Stimulated activated CD8-positive, alpha-beta memory T cell treated with anti-CD3 and anti-CD28 coated beads, Interleukin-2, amount 100 ng/mL, for 48 hours (primary cell): ENCODE data around the gene KDM4D.
"Not testable (repeated sequence)": the region's sequence is repeated elsewhere in the genome, so short reads cannot be mapped to it uniquely, and the experiment has no call there.

Experiments used
- DNase-seq, 2 donors: peaks; one replicate each; pipeline ENCODE4 v3.0.0-alpha.2; 2020; ENCODE audit warnings: low read depth in 2 of 2

The KDM4D gene

DNA sequence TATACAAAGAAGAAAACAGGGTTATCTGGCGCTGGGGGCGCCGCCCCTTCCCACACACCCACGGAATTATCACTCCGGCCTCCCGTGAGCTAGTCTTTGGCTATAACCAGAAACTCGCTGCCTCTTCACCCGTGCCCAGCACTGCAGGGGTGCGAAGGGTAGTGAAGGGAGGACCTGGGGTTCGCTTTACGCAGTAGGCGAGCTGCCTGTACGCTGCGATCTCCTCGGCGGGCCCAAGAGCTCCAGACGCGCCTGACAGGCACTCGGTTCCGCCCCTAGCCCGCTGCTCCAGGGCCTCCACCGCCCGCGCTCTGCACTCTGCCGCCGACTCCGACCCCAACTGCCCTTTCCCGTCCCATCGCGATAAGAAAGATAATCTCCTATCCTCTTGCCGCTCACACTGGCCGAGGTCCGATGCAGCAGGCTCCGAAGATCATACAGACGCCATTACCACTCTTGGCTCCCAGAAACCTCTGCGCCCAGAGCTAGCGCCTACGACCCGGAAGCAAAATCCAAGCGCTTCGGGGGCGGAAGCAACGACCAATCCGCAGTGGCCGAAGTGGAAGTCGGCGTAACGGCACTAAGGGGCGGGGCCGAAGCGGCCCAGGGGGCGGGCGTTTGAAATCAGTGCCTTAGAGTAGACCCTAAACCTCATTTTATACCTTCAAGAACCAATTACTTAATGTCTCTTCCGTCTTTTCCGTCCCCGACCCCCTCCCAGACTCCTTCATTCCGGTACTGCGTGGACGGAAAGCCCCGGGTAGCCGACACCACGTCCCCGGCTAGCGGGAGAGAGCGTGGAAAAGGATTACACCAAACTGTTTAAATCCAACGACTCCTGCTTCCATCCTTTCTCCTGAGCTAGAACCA, at the start of gene KDM4D, which contains the start of gene CWC15:
KDM4D (plus strand) TSS at position 611 of the 870 bp plus-strand sequence. CDS start 23,664 bp downstream, outside the sequence.
CWC15 (minus strand) TSS at position 458 of the 870 bp plus-strand sequence. CDS start 1,371 bp downstream, outside the sequence.
- peak; percentile 81 to 91 for DNase-seq

DNA sequence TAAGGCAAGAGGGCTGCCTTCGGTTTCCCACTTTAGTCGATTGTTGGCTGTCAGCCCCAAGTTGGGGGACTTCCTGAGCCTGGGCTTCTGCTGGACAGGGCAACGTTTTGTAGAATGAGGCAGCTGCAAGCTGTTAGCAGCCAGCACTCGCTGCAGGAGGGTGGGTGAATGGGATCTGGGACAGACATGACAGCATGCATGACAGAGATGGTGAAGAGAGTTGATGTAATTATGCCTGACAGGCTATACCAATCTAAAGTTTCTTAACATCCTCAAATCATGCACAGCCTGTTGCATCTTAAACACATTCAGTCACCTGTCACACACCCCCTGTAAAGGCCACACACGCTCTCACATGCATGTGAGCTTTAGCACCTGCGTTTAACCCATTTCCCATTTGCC, 49.3 kb upstream of the KDM4D start:
- DNase-seq, result no peak

DNA sequence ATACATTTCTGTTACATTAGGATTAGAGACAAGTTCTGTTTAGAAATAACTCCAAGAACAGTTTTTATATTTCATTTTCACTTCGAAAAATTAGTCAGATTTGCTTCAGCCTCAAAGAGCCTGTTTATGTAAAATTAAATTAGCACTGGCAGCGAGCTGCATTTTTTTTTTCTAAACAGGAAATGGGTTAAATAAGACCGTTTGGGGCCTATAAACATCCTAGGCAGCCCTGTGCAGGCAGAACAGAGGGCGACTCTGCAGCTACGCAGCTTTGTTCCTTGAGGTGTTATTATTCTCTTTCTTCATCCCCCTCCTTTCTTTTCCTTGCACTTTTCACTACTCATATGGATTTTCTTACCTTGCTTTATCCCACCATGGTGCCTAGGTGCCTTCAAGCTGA, 48.9 kb upstream of the KDM4D start:
- no peak for DNase-seq

DNA sequence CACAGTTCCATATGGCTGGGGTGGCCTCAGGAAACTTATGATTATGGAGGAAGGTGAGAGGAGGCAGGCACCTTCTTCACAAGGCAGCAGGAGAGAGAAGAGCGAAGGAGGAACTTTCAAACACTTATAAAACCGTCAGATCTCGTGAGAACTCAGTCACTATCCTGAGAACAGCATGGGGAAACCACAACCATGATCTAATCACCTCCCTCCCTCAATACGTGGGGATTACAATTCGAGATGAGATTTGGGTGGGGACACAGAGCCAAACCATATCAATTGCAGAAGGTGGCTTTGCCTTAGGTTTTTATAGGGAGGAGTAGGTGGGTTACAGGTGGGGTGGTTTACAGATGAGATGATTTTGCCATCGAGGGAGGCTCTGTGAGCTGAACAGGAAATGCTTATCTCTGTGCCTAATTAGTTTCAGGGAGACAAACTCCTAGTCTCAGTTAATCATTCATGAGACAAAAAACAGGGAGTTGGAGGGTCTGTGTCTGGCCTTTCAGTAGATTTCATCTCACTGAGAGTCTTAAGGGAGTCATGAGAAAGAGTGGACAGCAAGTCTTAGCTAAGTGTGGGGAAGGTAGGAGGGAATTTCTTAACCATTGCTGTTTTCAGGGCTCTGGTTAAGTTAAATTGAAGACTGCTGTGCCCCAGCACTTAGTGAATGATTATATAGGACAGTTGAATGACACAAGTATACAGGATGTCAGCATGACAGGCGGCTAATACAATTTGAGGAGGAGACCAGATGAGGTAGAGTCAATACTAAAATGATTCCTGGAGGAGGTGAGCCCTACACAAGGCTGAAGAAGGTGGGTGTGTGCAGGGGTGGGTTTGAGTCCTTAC, 47.9 kb upstream of the KDM4D start:
- DNase-seq, result no peak

DNA sequence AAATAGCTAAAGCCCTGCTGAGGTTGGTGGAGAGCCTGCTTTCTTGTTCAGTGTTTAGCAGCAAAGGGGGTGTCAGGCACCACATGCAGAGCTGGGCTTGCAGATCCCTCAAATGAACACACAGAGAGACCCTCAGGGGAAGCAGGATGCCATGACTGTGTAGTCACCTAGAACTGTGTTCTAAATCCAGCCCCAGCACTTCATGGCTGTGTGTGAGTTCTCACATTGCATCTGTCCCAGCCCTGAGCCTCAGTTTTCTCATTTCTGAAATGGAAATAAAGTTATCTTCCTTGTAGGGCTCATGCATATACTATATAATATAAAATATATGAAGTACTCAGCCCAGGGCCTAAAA, 47.3 kb upstream of the KDM4D start:
- no peak for DNase-seq

DNA sequence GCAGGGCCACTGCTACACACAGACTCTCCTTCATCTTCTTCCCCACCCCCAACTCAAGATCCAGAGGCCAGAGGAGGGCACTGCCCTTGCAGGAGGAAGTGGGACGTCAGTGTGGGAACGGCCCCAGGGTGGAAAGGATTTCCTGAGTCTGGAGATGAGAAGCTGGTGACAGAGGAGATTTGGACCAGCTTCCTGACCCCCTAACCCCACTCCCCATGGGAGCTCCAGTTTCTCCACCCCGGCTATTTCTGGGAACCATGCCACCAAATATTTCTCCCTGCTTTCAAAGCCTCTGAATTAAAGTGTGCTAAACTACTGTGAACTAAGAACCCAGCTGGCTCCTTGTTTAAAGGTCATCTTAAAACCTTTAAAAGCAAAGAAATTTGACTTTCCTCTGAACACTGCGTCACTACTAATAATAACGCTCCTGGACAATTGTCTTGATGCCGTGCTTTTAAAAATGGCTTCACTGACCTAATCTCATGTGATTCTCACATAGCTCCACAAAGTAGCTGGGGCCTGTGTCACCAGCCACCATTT, 46.7 kb upstream of the KDM4D start:
- no peak for DNase-seq

DNA sequence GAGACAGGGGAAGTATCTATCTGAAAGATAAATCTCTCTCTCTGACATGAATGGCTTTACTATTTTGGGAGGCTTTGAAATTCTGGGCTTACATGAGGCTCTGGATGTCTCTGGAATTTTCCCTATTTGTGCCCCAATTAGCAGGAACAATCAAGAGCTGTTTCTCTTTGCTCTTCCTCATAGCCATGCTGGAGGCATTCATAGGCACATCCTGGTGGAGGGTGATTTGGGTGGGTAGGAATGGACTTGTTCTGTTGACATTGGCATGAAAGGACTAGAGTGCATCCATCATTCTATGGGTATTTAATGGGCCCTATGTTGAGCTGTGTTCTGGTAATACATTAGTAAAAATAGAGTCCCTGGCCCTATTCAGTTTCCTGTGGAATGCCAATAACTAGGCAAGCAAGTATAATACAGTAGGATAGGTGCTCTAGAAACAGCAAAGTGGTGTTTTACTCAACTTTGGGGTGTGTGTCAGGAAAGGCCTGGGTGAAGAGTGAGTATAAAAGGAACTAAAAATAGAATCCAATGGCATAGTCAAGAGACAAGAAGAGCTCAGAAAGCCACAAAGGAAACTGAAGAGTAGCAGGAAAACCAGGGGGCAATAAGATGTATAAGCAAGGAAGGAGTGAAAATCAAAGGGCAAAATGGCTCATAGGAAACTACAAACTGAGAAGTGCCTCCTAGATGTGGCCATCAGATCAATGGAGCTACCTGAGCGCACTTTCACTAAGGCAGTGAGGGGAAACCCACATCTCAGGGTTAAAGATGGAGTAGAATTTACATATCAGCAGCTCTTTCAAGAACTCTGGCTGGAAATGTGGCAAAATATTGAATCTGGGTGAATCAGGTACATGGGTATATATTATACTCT, 45.2 kb upstream of the KDM4D start:
- no peak for DNase-seq

DNA sequence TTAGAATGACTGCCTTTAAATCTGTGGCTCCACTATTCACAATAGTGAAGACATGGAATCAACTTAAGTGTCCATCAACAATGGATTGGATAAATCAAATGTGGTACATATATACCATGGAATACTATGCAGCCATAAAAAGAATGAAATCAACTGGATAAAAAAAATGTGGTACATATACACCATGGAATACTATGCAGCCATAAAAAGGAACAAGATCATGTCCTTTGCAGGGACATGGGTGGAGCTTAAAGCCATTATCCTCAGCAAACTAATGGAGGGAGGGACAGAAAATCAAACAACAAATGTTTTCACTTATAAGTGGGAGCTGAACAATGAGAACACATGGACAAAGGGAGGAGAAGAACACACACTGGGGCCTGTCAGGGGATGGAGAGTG, 41.4 kb upstream of the KDM4D start:
- DNase-seq, result not testable (repeated sequence)

DNA sequence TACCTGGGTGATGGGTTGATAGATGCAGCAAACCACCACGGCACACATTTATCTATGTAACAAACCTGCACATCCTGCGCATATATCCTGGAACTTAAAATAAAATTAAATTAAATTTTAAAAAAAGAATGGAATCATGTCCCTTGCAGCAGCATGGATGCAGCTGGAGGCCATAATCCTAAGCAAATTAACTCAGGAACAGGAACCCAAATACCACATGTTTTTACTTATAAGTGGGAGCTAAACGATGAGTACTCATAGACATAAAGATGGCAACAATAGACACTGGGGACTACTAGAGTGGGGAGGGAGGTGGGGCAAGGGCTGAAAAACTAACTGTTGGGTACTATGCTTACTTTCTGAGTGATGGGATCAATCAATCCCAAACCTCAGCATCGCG, 41.0 kb upstream of the KDM4D start:
- DNase-seq, result no peak

DNA sequence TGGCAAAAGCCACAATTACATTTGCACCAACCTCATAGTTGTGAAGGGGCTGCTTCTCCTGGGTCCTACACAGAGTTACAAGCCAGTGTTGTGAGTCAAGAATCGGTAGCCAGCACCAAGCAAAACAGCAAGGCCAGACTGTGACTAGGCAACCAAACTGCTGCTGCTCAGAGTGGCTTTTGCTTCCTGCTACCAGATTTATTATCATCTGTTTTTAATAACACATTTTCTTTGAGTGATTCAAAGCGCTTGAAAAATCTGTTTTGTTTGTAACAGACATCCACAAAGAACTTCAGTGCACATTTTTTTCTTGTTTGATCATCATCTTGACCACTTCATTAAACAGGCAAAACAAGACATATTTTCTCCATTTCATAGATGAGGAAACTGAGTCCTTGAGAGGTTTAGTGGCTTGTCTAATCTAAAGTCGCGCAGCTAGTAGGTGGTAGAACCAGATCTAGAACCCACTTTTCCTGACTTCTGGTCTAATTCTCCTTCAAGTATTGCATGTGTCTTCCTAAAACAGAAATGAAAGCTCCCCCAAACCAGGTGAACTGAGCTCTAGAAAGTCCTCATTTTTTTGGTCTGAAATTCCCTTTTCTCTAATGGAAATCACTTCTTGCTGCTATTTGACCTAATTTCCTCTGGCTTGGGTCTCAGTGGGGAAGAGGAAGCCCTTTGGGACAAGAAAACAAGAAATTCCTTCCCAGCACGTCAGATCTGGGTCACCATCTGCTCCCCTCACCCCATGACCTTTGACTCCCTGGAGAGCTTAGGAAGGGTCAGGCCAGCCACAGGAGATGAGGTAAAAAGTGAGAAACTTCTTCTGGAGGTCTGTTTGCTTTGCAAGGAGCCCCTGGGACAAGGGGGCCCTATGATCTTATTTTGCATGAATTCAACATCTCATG, 40.0 kb upstream of the KDM4D start:
- no peak for DNase-seq

DNA sequence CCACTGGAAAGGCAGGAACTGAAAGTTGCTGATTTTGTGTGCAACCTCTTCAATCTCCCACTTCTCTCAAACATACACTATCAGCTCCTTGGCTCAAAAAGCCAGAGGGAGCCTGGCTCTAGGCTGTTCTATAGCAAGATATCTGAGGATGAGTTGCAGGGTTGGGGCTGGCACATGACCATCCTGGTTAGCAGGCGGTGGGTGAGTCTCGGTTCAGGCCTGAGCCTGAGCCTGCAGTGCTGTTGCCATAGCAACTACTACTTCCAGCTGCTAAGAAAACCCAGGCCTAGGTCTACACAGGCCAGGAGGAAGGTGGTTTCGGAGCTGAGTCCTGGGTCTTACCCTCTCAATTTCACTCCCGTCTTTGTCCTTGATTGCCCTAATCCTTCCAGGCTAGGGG, 39.1 kb upstream of the KDM4D start:
- no peak for DNase-seq

DNA sequence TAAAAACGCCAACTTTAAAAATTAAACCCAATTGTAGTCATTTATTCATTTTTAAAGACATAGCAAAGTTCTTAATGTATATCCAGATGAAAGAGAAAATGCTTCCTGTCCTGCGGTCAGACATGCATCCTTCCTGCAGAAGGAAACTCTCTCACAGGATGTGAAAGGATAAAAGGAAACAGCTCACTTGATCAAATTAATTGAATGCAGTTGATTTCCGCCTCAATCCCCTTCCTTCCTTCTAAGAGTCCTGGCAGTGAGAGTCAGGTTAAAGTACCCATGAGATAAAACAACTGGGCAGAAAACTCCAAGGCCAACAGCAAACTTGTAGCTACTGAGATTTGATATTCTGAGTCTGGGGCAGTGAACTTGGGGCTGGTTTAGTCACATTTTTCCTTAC, 38.7 kb upstream of the KDM4D start:
- DNase-seq, result no peak

DNA sequence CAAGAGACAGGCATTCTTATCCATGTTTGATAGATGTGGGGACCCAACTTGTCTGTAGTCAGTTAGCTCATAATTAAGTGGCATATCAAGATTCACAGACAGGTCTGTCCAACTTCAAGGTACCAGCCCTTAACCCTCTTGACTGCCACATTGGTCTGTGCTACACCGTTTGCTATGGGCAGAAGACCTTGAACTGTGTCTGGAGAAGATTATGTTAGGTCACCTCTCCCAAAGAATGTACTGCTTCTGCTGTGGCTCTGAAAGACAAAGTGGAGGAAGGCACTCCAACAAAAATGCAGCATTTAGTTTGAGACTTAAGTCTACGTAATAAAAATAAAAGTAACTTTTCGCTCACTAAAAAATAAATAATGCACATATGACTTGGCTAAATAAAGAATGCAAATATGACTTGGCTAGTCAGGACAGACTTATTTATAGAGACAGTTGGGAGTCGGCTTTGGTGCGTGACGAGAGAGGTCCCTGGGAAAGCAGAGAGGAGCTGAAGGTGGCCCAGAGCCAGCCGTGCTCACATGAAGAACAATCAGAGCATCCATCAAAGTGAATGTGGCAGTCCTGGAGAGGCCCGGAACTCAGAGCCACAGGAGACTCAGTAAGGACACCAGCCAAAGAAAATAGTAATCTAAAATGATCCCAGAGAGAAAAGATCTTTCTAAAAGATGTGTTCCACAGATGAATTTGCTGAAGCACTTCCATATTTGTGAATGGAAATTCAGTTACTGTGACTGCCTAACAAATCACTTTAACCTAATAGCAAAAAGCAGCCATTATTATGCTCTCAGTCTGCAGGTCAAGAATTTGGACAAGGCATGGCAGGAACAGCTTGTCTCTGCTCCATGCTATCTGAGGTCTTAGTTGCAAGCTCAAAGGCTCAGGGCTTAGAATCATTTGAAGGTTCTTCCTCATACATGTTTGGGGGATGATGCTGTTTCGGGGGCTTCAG, 35.1 kb upstream of the KDM4D start:
- DNase-seq, result no peak

DNA sequence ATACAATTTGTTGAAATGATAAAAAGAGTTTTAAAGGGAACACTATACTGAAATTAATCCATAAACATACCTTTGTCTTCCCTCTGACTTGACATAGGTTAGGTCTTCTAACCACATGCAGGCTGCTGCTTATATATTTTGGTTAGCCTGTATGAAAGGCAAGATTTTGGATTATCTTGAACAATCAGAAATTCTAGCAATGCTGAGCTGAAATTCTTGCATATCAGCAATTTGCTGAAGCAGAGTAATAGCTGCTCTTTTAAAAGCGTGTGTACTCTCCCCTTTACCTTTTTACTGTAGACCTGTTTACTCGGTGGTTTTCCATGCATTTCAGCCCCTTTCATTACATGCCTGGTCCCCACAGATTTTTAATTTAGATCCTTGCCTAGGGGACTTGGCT, 34.2 kb upstream of the KDM4D start:
- no peak for DNase-seq

DNA sequence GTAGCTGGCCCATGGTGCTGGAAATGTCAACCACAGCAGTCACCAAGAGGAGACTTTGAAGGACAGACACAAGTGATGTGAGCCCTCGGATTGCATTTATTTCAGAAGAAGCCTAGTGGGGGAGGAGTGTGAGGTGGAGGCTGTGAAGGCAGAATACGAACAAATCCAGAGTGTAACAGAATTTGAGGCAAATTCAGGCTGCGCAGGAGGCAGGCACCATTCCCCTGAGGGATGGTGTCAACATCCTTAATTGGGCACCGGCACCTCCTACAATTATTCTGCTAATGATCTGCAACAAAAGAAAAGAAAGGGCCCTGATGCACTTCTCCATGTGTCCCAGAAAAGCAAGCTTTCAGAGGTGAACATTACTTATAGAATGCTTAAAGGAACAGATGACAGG, 32.4 kb upstream of the KDM4D start:
- no peak for DNase-seq

DNA sequence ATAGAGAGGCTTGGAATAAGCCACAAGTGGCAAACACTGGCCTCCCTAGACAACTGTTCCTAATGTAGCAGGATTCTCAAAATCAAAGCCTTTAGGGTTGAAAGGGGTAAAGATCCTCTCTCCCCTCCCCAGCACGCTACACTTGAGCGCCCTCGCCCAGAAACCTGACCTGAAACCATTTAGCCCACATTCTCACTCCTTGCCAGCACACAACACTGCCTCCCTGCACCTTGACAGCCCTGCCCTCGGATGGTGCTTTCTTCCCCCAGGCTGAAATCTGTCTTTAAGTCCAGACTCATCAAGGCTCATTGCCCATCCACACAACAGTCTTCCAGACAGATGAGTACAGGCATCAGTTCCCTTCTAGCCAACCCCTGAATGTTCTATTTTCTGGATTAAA, 26.7 kb upstream of the KDM4D start:
- no peak for DNase-seq

DNA sequence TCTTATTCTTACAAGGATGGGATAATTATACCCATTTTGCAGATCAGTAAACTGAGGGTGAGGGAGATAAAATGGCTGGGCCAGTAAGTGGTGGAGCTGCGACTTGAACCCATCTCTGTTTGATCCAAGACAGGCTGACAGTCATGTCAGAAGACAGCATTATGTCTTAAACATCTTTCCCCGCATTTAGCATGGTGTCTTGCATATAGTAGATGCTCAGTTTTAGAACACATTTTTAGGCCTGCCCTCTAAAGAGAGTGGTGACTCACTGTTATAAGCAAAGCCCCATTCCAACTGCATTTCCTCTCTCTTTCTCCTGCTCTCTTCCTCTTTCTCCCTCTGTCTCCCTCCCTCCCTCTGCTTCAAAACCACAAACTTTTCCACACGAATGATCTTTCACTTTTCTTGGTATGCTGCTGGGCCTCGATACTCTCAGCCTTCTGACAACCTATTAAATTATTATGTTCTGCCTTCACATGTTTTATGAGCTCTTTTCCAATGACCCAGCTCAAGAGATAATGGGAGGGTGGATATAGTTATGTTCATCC, 25.4 kb upstream of the KDM4D start:
- DNase-seq, result no peak

DNA sequence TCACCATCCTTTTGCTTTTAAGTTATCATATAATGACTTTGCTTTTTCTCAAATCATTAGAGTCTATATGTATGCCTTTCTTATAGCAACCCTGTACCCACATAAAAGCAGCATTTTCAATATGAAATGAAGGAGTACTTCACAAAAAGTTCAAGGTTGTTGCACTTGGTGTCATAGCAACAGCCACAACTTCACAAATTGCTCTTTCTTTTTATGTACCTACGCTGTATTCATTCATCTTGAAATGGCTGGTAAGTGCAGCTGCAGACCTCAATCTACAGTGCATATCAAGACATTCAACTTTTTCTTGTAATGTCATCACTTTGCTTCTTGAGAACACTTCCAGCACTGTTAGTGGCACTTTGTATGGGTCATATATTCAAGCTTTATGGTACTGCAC, 18.8 kb upstream of the KDM4D start:
- DNase-seq, result no peak

DNA sequence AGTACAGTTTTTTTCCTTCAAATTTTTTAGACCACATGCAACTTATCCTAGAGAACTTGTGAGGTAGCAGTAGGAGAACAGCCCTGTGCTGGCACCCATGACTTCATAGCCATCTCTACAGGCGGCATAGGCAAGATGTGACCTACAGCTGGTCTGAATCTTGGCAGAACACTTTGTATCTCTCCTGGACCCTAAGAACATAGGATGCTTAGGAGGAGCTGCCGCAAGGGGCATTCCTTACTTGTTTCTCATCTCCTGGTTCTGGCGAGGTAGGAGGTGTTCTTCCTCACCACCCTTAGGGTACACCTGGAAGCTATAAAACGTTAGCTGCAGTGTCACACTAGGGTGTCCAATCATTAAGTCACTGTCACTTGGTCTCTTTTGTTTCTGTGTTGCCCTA, 16.5 kb upstream of the KDM4D start:
- DNase-seq, result no peak
